Transverse colon (tissue), 4 donors: ENCODE results near the gene RBP3. TPM values are rescaled to one million over a fixed set of nuclear protein-coding genes. Genes with fewer than 3 reads are reported as not detected.

Source experiments
- DNase-seq: peaks from one replicate; pipeline ENCODE4 v3.0.0-alpha.2; 2019
- H3K27ac ChIP-seq, 4 donors: fragments of 200-600 bp; sonication (generic); 2 replicates each; pipeline ENCODE4 v1.5.1; 2016 to 2018; ENCODE audit warnings: inconsistent platforms in 4 of 4
- H3K27me3 ChIP-seq: fragments of 200-600 bp; sonication (generic); 2 replicates; pipeline ENCODE4 v1.5.1; 2017; ENCODE audit warnings: inconsistent platforms
- H3K36me3 ChIP-seq, 4 donors: fragments of 200-600 bp; sonication (generic); 2 replicates each; pipeline ENCODE4 v1.5.1; 2017 to 2019; ENCODE audit warnings: inconsistent platforms in 4 of 4
- H3K4me1 ChIP-seq, 4 donors: fragments of 200-600 bp; sonication (generic); 2 replicates each; pipeline ENCODE4 v1.5.1; 2017 to 2020; ENCODE audit warnings: inconsistent platforms in 4 of 4
- H3K4me3 ChIP-seq, 4 donors: fragments of 200-600 bp; sonication (generic); 1 replicate in 1 of 4; 2 replicates in 3 of 4; pipeline versions ENCODE4 v1.5.1 to v1.6.1; 2017 to 2019; ENCODE audit warnings: inconsistent platforms in 4 of 4
- H3K9me3 ChIP-seq, 2 donors: fragments of 200-600 bp; sonication (generic); 2 replicates each; pipeline ENCODE4 v1.5.1; 2017 to 2019; ENCODE audit warnings: inconsistent platforms in 2 of 2
- CTCF ChIP-seq, 5 experiments: fragments of 200-600 bp in 3 of 5; fragments of 450-650 bp in 2 of 5; sonication (generic) in 3 of 5; IDR thresholded peaks; 1 replicate in 2 of 5; 2 replicates in 3 of 5; pipeline ENCODE4 v1.5.1; 2016 to 2017; ENCODE audit warnings: antibody characterized with exemption in 5 of 5, inconsistent platforms in 3 of 5, mild to moderate bottlenecking in 2 of 5, moderate library complexity in 1 of 5
- EP300 ChIP-seq: sonication (generic); formaldehyde crosslinking; IDR thresholded peaks from one replicate; pipeline ENCODE4 v1.6.1; 2017; ENCODE audit warnings: antibody characterized with exemption, low read depth
- POLR2A ChIP-seq: fragments of 450-650 bp; IDR thresholded peaks from one replicate; pipeline ENCODE4 v1.6.1; 2016; ENCODE audit warnings: antibody characterized with exemption, mild to moderate bottlenecking, moderate library complexity
- POLR2AphosphoS5 ChIP-seq, 3 donors: sonication (generic); formaldehyde crosslinking; IDR thresholded peaks; one replicate each; pipeline ENCODE4 v1.6.1; 2016; ENCODE audit warnings: antibody characterized with exemption in 3 of 3
- WGBS, 2 donors: methylation state at CpG; one replicate each; pipeline ENCODE4 v1.1.5; 2018; ENCODE audit warnings: low coverage in 1 of 2; 5-methylcytosine and 5-hydroxymethylcytosine counted together
- in situ Hi-C, 4 donors: fragments of 200-750 bp; cut with MboI; loops; one replicate each; pipeline versions ENCODE4 v1.15.0 to v1.15.1; 2017; ENCODE audit warnings: low sequenced_read_pairs in 3 of 4, low pct_ligation_motif_present in 1 of 4, low pct_unique_long_range_greater_than_20kb in 1 of 4
- intact Hi-C: fragments of 100-400 bp; cut with DNase I; formaldehyde crosslinking; loops from one replicate; pipeline ENCODE4 v1.15.1; 2023; ENCODE audit warnings: low total_unique reads
- total RNA-seq, 4 donors: library from RNA; depleted of rRNA; stranded (reverse); fragments of >200 nt; gene quantifications; one replicate each; pipeline ENCODE4 v1.1.0, GENCODE V29; 2016

Gene RBP3
- total RNA-seq, 4 donors from 2014 or later: not detected

- WGBS, 2 donors: 71 to 78% methylated on average over 1 to 13 of the region's 14 CpGs
- H3K27ac ChIP-seq: no peak overlapping the region
- H3K4me3 ChIP-seq: no peak overlapping the region
- TF ChIP-seq POLR2AphosphoS5 (IDR thresholded peaks at IDR 0.05) (no peak), CTCF (IDR thresholded peaks at IDR 0.05) (no peak), EP300 (no peak)
- no peaks in the 10 kb centered on the region for H3K9me3 ChIP-seq
- DNase-seq: no peak
- H3K36me3 ChIP-seq: no peaks in the 10 kb centered on the region
- H3K27me3 ChIP-seq: no peaks in the 10 kb centered on the region
- in situ Hi-C loops: no loop called here
- intact Hi-C loops: no loop called here
- H3K4me1 ChIP-seq: no peaks in the 10 kb centered on the region
Observed at GRCh38 chr10:47351899-47352815, 4.0 kb downstream of the RBP3 start.

- DNase-seq: no peak
- no peaks in the 10 kb centered on the region for H3K27me3 ChIP-seq
- H3K9me3 ChIP-seq: no peaks in the 10 kb centered on the region
- no peak overlapping the region for H3K4me3 ChIP-seq
- intact Hi-C loops (no loop called here), in situ Hi-C loops (no loop called here)
- no peaks in the 10 kb centered on the region for H3K4me1 ChIP-seq
- TF ChIP-seq POLR2AphosphoS5 (IDR thresholded peaks at IDR 0.05) (no peak), POLR2A (no peak)
- no peaks in the 10 kb centered on the region for H3K36me3 ChIP-seq
- WGBS, 2 donors: 87% methylated on average over 6 of the region's 6 CpGs; no CpG with 5 or more reads in 1 of the 2 donors
- no peak overlapping the region for H3K27ac ChIP-seq
Observed at GRCh38 chr10:47353351-47353750, 5.2 kb downstream of the RBP3 start.

- WGBS, 2 donors: 60 to 81% methylated on average over 1 to 4 of the region's 4 CpGs
- DNase-seq: no peak
- no peak overlapping the region for H3K27ac ChIP-seq
- H3K4me3 ChIP-seq: no peak overlapping the region
- TF ChIP-seq CTCF (IDR thresholded peaks at IDR 0.05) (no peak), POLR2A (no peak), POLR2AphosphoS5 (IDR thresholded peaks at IDR 0.05) (no peak), EP300 (no peak)
- no peaks in the 10 kb centered on the region for H3K27me3 ChIP-seq
- intact Hi-C loops (no loop called here), in situ Hi-C loops (no loop called here)
- H3K36me3 ChIP-seq: no peaks in the 10 kb centered on the region
- H3K4me1 ChIP-seq: no peaks in the 10 kb centered on the region
- no peaks in the 10 kb centered on the region for H3K9me3 ChIP-seq
Observed at GRCh38 chr10:47354165-47354564, 6.0 kb downstream of the RBP3 start.

GRCh38 chr10:47354900-47355299 lies 6.7 kb downstream of the RBP3 start:
- Histone ChIP-seq H3K27me3 (no peaks in the 10 kb centered on the region), H3K4me1 (no peaks in the 10 kb centered on the region), H3K36me3 (no peaks in the 10 kb centered on the region), H3K9me3 (no peaks in the 10 kb centered on the region), H3K27ac (no peak overlapping the region), H3K4me3 (no peak overlapping the region)
- 76% methylated on average over 1 of the region's 1 CpG; no CpG with 5 or more reads in 1 of the 2 donors for WGBS, 2 donors
- DNase-seq: no peak
- TF ChIP-seq CTCF (IDR thresholded peaks at IDR 0.05): no peak
- no peak for TF ChIP-seq POLR2AphosphoS5 (IDR thresholded peaks at IDR 0.05)
- no peak for TF ChIP-seq EP300
- TF ChIP-seq POLR2A: no peak
- intact Hi-C loops: no loop called here
- in situ Hi-C loops: no loop called here
